H1 (cell line): Measurements from ENCODE around the gene SLC28A1. TPM values are rescaled to one million over a fixed set of nuclear protein-coding genes. Genes with fewer than 3 reads are reported as not detected.

Experiments used
- CTCF ChIA-PET: fragments of 300-600 bp; sonication (Branson Sonifier 250); formaldehyde crosslinking; loops from one replicate; lab custom pipeline; 2021; ENCODE audit not compliant: partially characterized antibody; lab: Charles Lee
- POLR2A ChIA-PET: fragments of 300-600 bp; sonication (Branson Sonifier 250); formaldehyde crosslinking; loops from one replicate; lab custom pipeline; 2021; ENCODE audit warnings: inconsistent platforms; ENCODE audit not compliant: partially characterized antibody; lab: Charles Lee
- DNase-seq, 2 experiments: peaks; one replicate each; pipeline versions ENCODE4 v3.0.0 to v3.0.0-alpha.2; 2010 to 2022; ENCODE audit warnings: low spot score in 2 of 2, low read depth in 1 of 2, mixed read lengths in 1 of 2
- FAIRE-seq: peaks from 2 replicates; lab custom pipeline; 2011; peaks lifted over from hg19 to GRCh38; lab: Jason Lieb, UNC
- H2AFZ ChIP-seq: 2 replicates; pipeline ENCODE4 v1.8.1; 2012; ENCODE audit warnings: low read length, inconsistent platforms
- H2AK5ac ChIP-seq: 2 replicates; pipeline ENCODE4 v1.6.1; 2013; ENCODE audit warnings: low read depth, low read length
- H2BK120ac ChIP-seq: replicated peaks from 2 replicates; pipeline ENCODE3; 2013; ENCODE audit warnings: low read depth, low read length, inconsistent platforms
- H2BK12ac ChIP-seq: 2 replicates; pipeline ENCODE4 v1.6.1; 2013; ENCODE audit warnings: low read depth, low read length
- H2BK15ac ChIP-seq: 2 replicates; pipeline ENCODE4 v1.6.1; 2013; ENCODE audit warnings: low read length
- H2BK20ac ChIP-seq: 2 replicates; pipeline ENCODE4 v1.6.1; 2013; ENCODE audit warnings: low read length
- H2BK5ac ChIP-seq: 2 replicates; pipeline ENCODE4 v1.6.1; 2013; ENCODE audit warnings: low read depth, low read length
- H3K14ac ChIP-seq: 2 replicates; pipeline ENCODE4 v1.6.1; 2013; ENCODE audit warnings: inconsistent platforms; ENCODE audit not compliant: insufficient read length
- H3K18ac ChIP-seq: 2 replicates; pipeline ENCODE4 v1.6.1; 2013; ENCODE audit warnings: low read length; ENCODE audit errors: extremely low read depth
- H3K23ac ChIP-seq: 2 replicates; pipeline ENCODE4 v1.6.1; 2013; ENCODE audit warnings: inconsistent platforms; ENCODE audit not compliant: insufficient read length
- H3K23me2 ChIP-seq: 2 replicates; pipeline ENCODE4 v1.6.1; 2013; ENCODE audit warnings: low read depth, low read length
- H3K27ac ChIP-seq: 2 replicates; pipeline ENCODE4 v1.6.1; 2011; ENCODE audit warnings: low read depth, low read length, inconsistent platforms
- H3K27me3 ChIP-seq, 4 experiments: replicated peaks in 1 of 4; 1 replicate in 1 of 4; 2 replicates in 3 of 4; pipeline versions ENCODE4 v1.6.1 to v1.8.1; 2011 to 2013; ENCODE audit warnings: low read length in 3 of 4, mild to moderate bottlenecking in 3 of 4, inconsistent platforms in 2 of 4, mixed read lengths in 2 of 4, moderate library complexity in 1 of 4; ENCODE audit not compliant: control insufficient read depth in 3 of 4, insufficient read depth in 3 of 4; ENCODE audit errors: extremely low read depth in 1 of 4
- H3K36me3 ChIP-seq, 4 experiments: 2 replicates each; pipeline versions ENCODE4 v1.6.1 to v1.8.1; 2011 to 2013; ENCODE audit warnings: mild to moderate bottlenecking in 4 of 4, low read length in 3 of 4, moderate library complexity in 2 of 4, control low read depth in 1 of 4, inconsistent platforms in 1 of 4; ENCODE audit not compliant: insufficient read depth in 4 of 4, control insufficient read depth in 2 of 4
- H3K4ac ChIP-seq: replicated peaks from 2 replicates; pipeline ENCODE3; 2013; ENCODE audit warnings: low read length, low read depth, mixed read lengths, inconsistent platforms; ENCODE audit not compliant: insufficient read length
- H3K4me1 ChIP-seq, 4 experiments: replicated peaks in 1 of 4; 1 replicate in 1 of 4; 2 replicates in 3 of 4; pipeline versions ENCODE4 v1.6.1 to v1.8.1; 2011 to 2013; ENCODE audit warnings: low read length in 3 of 4, inconsistent platforms in 2 of 4, mixed read lengths in 1 of 4; ENCODE audit not compliant: insufficient read depth in 4 of 4, control insufficient read depth in 3 of 4
- H3K4me2 ChIP-seq, 2 experiments: 2 replicates each; pipeline versions ENCODE4 v1.6.1 to v1.8.1; 2011 to 2013; ENCODE audit warnings: low read depth in 2 of 2, low read length in 2 of 2, control low read depth in 1 of 2, inconsistent platforms in 1 of 2, mild to moderate bottlenecking in 1 of 2; ENCODE audit not compliant: insufficient read depth in 1 of 2
- H3K4me3 ChIP-seq, 4 experiments: fragments of 200-600, 300-600 bp in 1 of 4; sonication (generic), shearing (Covaris generic), sonication (Bioruptor Twin) in 1 of 4; 2 replicates each; pipeline versions ENCODE4 v1.5.1 to v1.8.1; 2011 to 2016; ENCODE audit warnings: low read length in 4 of 4, low read depth in 3 of 4, control low read depth in 2 of 4, inconsistent platforms in 2 of 4, mild to moderate bottlenecking in 2 of 4, mixed read lengths in 1 of 4, moderate library complexity in 1 of 4; ENCODE audit not compliant: insufficient read depth in 2 of 4; ENCODE audit errors: extremely low read depth in 1 of 4
- H3K56ac ChIP-seq: replicated peaks from 2 replicates; pipeline ENCODE3; 2013; ENCODE audit warnings: low read depth, mild to moderate bottlenecking, mixed read lengths, low read length, inconsistent platforms; ENCODE audit not compliant: insufficient read length
- H3K79me1 ChIP-seq: 2 replicates; pipeline ENCODE4 v1.6.1; 2013; ENCODE audit warnings: low read depth, low read length, control low read depth
- H3K79me2 ChIP-seq, 2 experiments: 2 replicates each; pipeline versions ENCODE4 v1.6.1 to v1.8.1; 2012 to 2013; ENCODE audit warnings: low read length in 2 of 2, mild to moderate bottlenecking in 2 of 2, inconsistent platforms in 1 of 2; ENCODE audit not compliant: insufficient read depth in 2 of 2, control insufficient read depth in 1 of 2
- H3K9ac ChIP-seq, 4 experiments: replicated peaks in 1 of 4; 1 replicate in 1 of 4; 2 replicates in 3 of 4; pipeline versions ENCODE4 v1.6.1 to v1.8.1; 2011 to 2013; ENCODE audit warnings: low read depth in 3 of 4, low read length in 3 of 4, control low read depth in 2 of 4, mild to moderate bottlenecking in 2 of 4, moderate library complexity in 2 of 4, inconsistent platforms in 1 of 4; ENCODE audit errors: extremely low read depth in 1 of 4
- H3K9me3 ChIP-seq, 2 experiments: 2 replicates each; pipeline versions ENCODE4 v1.6.1 to v1.8.1; 2012 to 2013; ENCODE audit warnings: mild to moderate bottlenecking in 2 of 2, moderate library complexity in 2 of 2, control low read depth in 1 of 2, inconsistent platforms in 1 of 2, low read depth in 1 of 2, low read length in 1 of 2, mixed read lengths in 1 of 2; ENCODE audit not compliant: insufficient read depth in 2 of 2
- H4K20me1 ChIP-seq, 2 experiments: replicated peaks in 1 of 2; 2 replicates each; pipeline versions ENCODE3 to v1.8.1; 2011 to 2013; ENCODE audit warnings: inconsistent platforms in 2 of 2, low read length in 2 of 2, mild to moderate bottlenecking in 1 of 2; ENCODE audit not compliant: insufficient read depth in 2 of 2, control insufficient read depth in 1 of 2
- H4K5ac ChIP-seq: 2 replicates; pipeline ENCODE4 v1.6.1; 2013; ENCODE audit warnings: low read length, low read depth, mixed read lengths, inconsistent platforms; ENCODE audit not compliant: insufficient read length
- H4K8ac ChIP-seq: 2 replicates; pipeline ENCODE4 v1.8.0; 2013; ENCODE audit warnings: mild to moderate bottlenecking, moderate library complexity, low read length, inconsistent platforms; ENCODE audit not compliant: insufficient read depth; ENCODE audit errors: extremely low read depth
- H4K91ac ChIP-seq: replicated peaks from 2 replicates; pipeline ENCODE3; 2013; ENCODE audit warnings: low read length, mixed read lengths, inconsistent platforms; ENCODE audit not compliant: insufficient read length
- JUN ChIP-seq: IDR thresholded peaks from 2 replicates; pipeline ENCODE4 v1.6.1; 2011; ENCODE audit warnings: low read depth, mild to moderate bottlenecking, improper control_type of control experiment, low read length
- KDM1A ChIP-seq: fragments of 200-600, 300-600 bp; sonication (generic); IDR thresholded peaks from 2 replicates; pipeline ENCODE4 v1.7.1; 2016; ENCODE audit warnings: mild to moderate bottlenecking, low read length, borderline replicate concordance
- KDM4A ChIP-seq: IDR thresholded peaks from one replicate; pipeline ENCODE4 v1.7.1; 2012; ENCODE audit warnings: low read depth, mild to moderate bottlenecking, moderate library complexity, low read length, inconsistent platforms; ENCODE audit not compliant: severe bottlenecking
- POU5F1 ChIP-seq: IDR thresholded peaks from 2 replicates; pipeline ENCODE4 v1.6.1; 2011; ENCODE audit warnings: low read depth, mild to moderate bottlenecking, low read length, moderate library complexity
- WGBS, 2 experiments: shearing (Covaris generic) in 1 of 2; methylation state at CpG; one replicate each; pipeline versions ENCODE4 v1.1.6 to v1.1.7; 2013 to 2015; ENCODE audit warnings: low lambda C conversion rate in 2 of 2, mixed read lengths in 2 of 2, inconsistent platforms in 1 of 2, low coverage in 1 of 2, missing lambda C conversion rate in 1 of 2; ENCODE audit not compliant: insufficient replicate concordance in 2 of 2, insufficient coverage in 1 of 2, insufficient read length in 1 of 2; ENCODE audit errors: extremely low coverage in 1 of 2, missing lambda C conversion rate in 1 of 2; 5-methylcytosine and 5-hydroxymethylcytosine counted together
- polyA plus RNA-seq, 7 experiments: library from polyadenylated mRNA; depleted of rRNA in 3 of 7; stranded (reverse) in 5 of 7; unstranded in 2 of 7; fragments of >200 nt in 5 of 7; fragments of 200-250 nt in 2 of 7; gene quantifications; 1 replicate in 5 of 7; 2 replicates in 1 of 7; 4 replicates in 1 of 7; pipeline versions ENCODE4 v1.2.1 to v1.2.3, GENCODE V29; 2011 to 2013; ENCODE audit warnings: missing spikeins in 2 of 7, mixed read lengths in 2 of 7
- total RNA-seq: library from RNA; stranded (reverse); fragmentation: NEBNext Ultra II Directional; extraction: Animal tissue kit (Norgen Biotek cat#: 25700); gene quantifications from 2 replicates; pipeline ENCODE4 v1.2.1, GENCODE V29; 2021

SLC28A1 gene
- total and polyA plus RNA-seq, 2 of the 8 experiments (the other 6 are each of a cell fraction or from before 2014, with no cell fraction given), result 0.09 TPM; not detected in 1

DNA sequence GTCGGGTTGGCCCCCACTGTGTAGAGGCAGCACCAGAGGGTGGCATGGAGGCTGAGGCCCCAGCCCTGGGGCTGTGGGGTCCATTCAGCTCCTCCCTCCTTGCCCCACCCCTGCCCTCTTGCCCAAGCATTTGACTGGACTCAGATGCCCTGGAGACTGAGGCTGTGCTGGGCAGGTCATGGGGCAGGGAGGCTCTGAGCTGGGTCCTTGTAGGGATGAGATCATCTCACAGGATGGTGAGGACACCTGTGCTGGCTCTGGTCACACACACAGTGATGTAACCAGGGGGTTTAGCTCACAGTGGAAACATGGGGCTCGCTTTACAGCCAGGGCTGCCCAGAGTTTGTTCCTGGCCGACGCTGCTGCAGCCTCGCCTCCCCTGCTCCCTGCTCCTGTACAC lies 49.5 kb upstream of the SLC28A1 start:
- DNase-seq (no peak), FAIRE-seq (no peak)
- H3K79me1 ChIP-seq, result no peaks in the 10 kb centered on the region
- CTCF ChIA-PET, result interaction anchor here (1.2 to 9.2 kb wide), 9 partner anchors 9 to 93 kb away, joined by 3 to 89 read pairs (median 11); no protein-coding TSS in a partner anchor
- no peak overlapping the region for H3K4me2 ChIP-seq
- H3K4ac ChIP-seq, result no peak overlapping the region
- no peak overlapping the region for H4K91ac ChIP-seq
- H3K27me3 ChIP-seq, result no peaks in the 10 kb centered on the region
- no peak overlapping the region for H2AK5ac ChIP-seq
- no peak overlapping the region for H3K23ac ChIP-seq
- no peak overlapping the region for H2BK5ac ChIP-seq
- no peak overlapping the region for H3K56ac ChIP-seq
- no peak overlapping the region for H2BK15ac ChIP-seq
- no peak overlapping the region for H2BK12ac ChIP-seq
- peaks cover 0 to 3% (median 1%) of the 10 kb centered on the region in 4 experiments; a peak in 1 of 8 replicates for H3K36me3 ChIP-seq
- H2BK120ac ChIP-seq, result no peak overlapping the region
- no peak overlapping the region for H3K9ac ChIP-seq
- H2BK20ac ChIP-seq, result no peak overlapping the region
- TF ChIP-seq POU5F1 (no peak), KDM4A (no peak), JUN (no peak), KDM1A (no peak)
- TF ChIP-seq, all 59 proteins: peak for 0
- H4K20me1 ChIP-seq, result peaks cover 1 to 2% of the 10 kb centered on the region in 2 experiments
- no peak overlapping the region for H3K18ac ChIP-seq
- no peaks in the 10 kb centered on the region for H3K9me3 ChIP-seq
- no peak overlapping the region for H2AFZ ChIP-seq
- no peak overlapping the region; the same call in 1 of the 2 replicates for H4K8ac ChIP-seq
- 94% methylated on average over 5 of the region's 5 CpGs; no CpG with 5 or more reads in 1 of the 2 experiments for WGBS, 2 experiments
- POLR2A ChIA-PET, result interaction anchor here (0.6 to 2.5 kb wide), 3 partner anchors 10 to 132 kb away, joined by 4 to 7 read pairs (median 4); no protein-coding TSS in a partner anchor
- no peak overlapping the region for H3K27ac ChIP-seq
- no peak overlapping the region for H4K5ac ChIP-seq
- H3K79me2 ChIP-seq, result no peaks in the 10 kb centered on the region
- H3K4me3 ChIP-seq, result no peak overlapping the region
- no peak overlapping the region for H3K14ac ChIP-seq
- no peaks in the 10 kb centered on the region for H3K23me2 ChIP-seq
- H3K4me1 ChIP-seq, result no peaks in the 10 kb centered on the region
